Fibroblast of mammary gland (primary cell): ENCODE measurements around the gene MOXD1.
A peak's percentile ranks its signal among the peaks of the same experiment; 100 is the strongest.

Source experiments
- DNase-seq: peaks from one replicate; pipeline ENCODE4 v3.0.0-alpha.2; 2010; ENCODE audit warnings: low read depth
- H3K4me3 ChIP-seq: 2 replicates; pipeline ENCODE4 v1.5.1; 2011; ENCODE audit warnings: low read depth, mild to moderate bottlenecking, low read length, moderate library complexity; ENCODE audit not compliant: control insufficient read depth
- CTCF ChIP-seq: conservative IDR thresholded peaks from 2 replicates; pipeline ENCODE4 v1.5.1; 2011; ENCODE audit warnings: low read depth, low read length, inconsistent platforms; ENCODE audit not compliant: control insufficient read depth, insufficient read depth

MOXD1 gene

GRCh38 chr6:132253211-132253610, 148.1 kb downstream of the MOXD1 start:
- TF ChIP-seq CTCF, result no peak
- no peak for DNase-seq
- H3K4me3 ChIP-seq, result no peak overlapping the region

- H3K4me3 ChIP-seq, result no peak overlapping the region
- TF ChIP-seq CTCF, result no peak
- no peak for DNase-seq
Measured at GRCh38 chr6:132252113-132252512, 149.2 kb downstream of the MOXD1 start.

- DNase-seq, result no peak
- H3K4me3 ChIP-seq, result no peak overlapping the region
Measured at GRCh38 chr6:132251711-132252110, 149.6 kb downstream of the MOXD1 start.

GRCh38 chr6:132247381-132248159, 153.7 kb downstream of the MOXD1 start:
- DNase-seq, result peak; percentile 37
- no peak overlapping the region for H3K4me3 ChIP-seq
- TF ChIP-seq CTCF, result peak; percentile 6

More at GRCh38 chr6:132251711-132252110, 149.6 kb downstream of the MOXD1 start:
- TF ChIP-seq CTCF, result no peak

- no peak for DNase-seq
- no peak for TF ChIP-seq CTCF
- no peak overlapping the region for H3K4me3 ChIP-seq
Measured at GRCh38 chr6:132246632-132247270, 154.5 kb downstream of the MOXD1 start.

- no peak for TF ChIP-seq CTCF
- H3K4me3 ChIP-seq, result no peak overlapping the region
- no peak for DNase-seq
Measured at GRCh38 chr6:132246120-132246617, 155.1 kb downstream of the MOXD1 start.
